ENCODE measurements around the gene PALM.

- no peak for TF ChIP-seq CTCF (IDR thresholded peaks at IDR 0.05)
- no peak for TF ChIP-seq POLR2A (IDR thresholded peaks at IDR 0.05)
- TF ChIP-seq POLR2AphosphoS5 (IDR thresholded peaks at IDR 0.05), result no peak
These were observed 74.3 kb downstream of the PALM start for GRCh38 chr19:782878-783668.
